Peyer's patch (tissue), 4 donors: ENCODE results near the gene NPS. TPM values are rescaled to one million over a fixed set of nuclear protein-coding genes. Genes with fewer than 3 reads are reported as not detected.

ENCODE experiments used
- DNase-seq, 3 donors: peaks; one replicate each; pipeline ENCODE4 v3.0.0-alpha.2; 2017 to 2019
- H3K27ac ChIP-seq, 4 donors: fragments of 200-600 bp; sonication (generic); one replicate each; pipeline ENCODE4 v1.5.1; 2016 to 2019
- H3K27me3 ChIP-seq, 2 donors: fragments of 200-600 bp; sonication (generic); one replicate each; pipeline ENCODE4 v1.5.1; 2019
- H3K36me3 ChIP-seq, 3 donors: fragments of 200-600 bp; sonication (generic); one replicate each; pipeline ENCODE4 v1.5.1; 2016 to 2019
- H3K4me1 ChIP-seq, 4 donors: fragments of 200-600 bp; sonication (generic); one replicate each; pipeline ENCODE4 v1.5.1; 2016 to 2019
- H3K4me3 ChIP-seq, 4 donors: fragments of 200-600 bp; sonication (generic); 1 replicate in 3 of 4; 2 replicates in 1 of 4; pipeline ENCODE4 v1.5.1; 2016 to 2019; ENCODE audit warnings: mild to moderate bottlenecking in 1 of 4
- H3K9me3 ChIP-seq, 4 donors: fragments of 200-600 bp; sonication (generic); one replicate each; pipeline ENCODE4 v1.5.1; 2016 to 2019; ENCODE audit warnings: mild to moderate bottlenecking in 1 of 4
- POLR2A ChIP-seq, 2 donors: fragments of 450-650 bp; IDR thresholded peaks; one replicate each; pipeline ENCODE4 v1.5.1; 2017; ENCODE audit warnings: antibody characterized with exemption in 2 of 2, mild to moderate bottlenecking in 2 of 2, moderate library complexity in 2 of 2
- total RNA-seq, 4 donors: library from RNA; depleted of rRNA; stranded (reverse); fragments of >200 nt; gene quantifications; one replicate each; pipeline ENCODE4 v1.1.0, GENCODE V29; 2016
- TF ChIP-seq, protein P1 (sequence below), 6 experiments: fragments of 450-650 bp in 4 of 6; fragments of 200-600 bp in 2 of 6; sonication (generic) in 1 of 6; IDR thresholded peaks; one replicate each; pipeline ENCODE4 v1.5.1; 2017 to 2019; ENCODE audit warnings: antibody characterized with exemption in 6 of 6, mild to moderate bottlenecking in 3 of 6, moderate library complexity in 1 of 6

The NPS gene
- total RNA-seq: not detected

GRCh38 chr10:127549009-127549408 lies at the start of gene NPS:
Gene NPS, plus strand, starts transcription at chr10:127549309. Its CDS starts 60 bp downstream, at chr10:127549369.
- Histone ChIP-seq H3K4me1 (no peaks in the 10 kb centered on the region), H3K27ac (no peak within 1 kb of the TSS), H3K9me3 (no peaks in the 10 kb centered on the region), H3K4me3 (no peak within 1 kb of the TSS), H3K36me3 (no peaks in the 10 kb centered on the region), H3K27me3 (no peaks in the 10 kb centered on the region)
- DNase-seq: no peak
- TF ChIP-seq, protein P1, sequence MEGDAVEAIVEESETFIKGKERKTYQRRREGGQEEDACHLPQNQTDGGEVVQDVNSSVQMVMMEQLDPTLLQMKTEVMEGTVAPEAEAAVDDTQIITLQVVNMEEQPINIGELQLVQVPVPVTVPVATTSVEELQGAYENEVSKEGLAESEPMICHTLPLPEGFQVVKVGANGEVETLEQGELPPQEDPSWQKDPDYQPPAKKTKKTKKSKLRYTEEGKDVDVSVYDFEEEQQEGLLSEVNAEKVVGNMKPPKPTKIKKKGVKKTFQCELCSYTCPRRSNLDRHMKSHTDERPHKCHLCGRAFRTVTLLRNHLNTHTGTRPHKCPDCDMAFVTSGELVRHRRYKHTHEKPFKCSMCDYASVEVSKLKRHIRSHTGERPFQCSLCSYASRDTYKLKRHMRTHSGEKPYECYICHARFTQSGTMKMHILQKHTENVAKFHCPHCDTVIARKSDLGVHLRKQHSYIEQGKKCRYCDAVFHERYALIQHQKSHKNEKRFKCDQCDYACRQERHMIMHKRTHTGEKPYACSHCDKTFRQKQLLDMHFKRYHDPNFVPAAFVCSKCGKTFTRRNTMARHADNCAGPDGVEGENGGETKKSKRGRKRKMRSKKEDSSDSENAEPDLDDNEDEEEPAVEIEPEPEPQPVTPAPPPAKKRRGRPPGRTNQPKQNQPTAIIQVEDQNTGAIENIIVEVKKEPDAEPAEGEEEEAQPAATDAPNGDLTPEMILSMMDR (IDR thresholded peaks at IDR 0.05): no peak
- TF ChIP-seq POLR2A (IDR thresholded peaks at IDR 0.05): no peak

GRCh38 chr10:127500127-127500526 lies 49.0 kb upstream of the NPS start:
- Histone ChIP-seq H3K4me1 (no peaks in the 10 kb centered on the region), H3K4me3 (no peak overlapping the region), H3K27ac (no peak overlapping the region)

DNA sequence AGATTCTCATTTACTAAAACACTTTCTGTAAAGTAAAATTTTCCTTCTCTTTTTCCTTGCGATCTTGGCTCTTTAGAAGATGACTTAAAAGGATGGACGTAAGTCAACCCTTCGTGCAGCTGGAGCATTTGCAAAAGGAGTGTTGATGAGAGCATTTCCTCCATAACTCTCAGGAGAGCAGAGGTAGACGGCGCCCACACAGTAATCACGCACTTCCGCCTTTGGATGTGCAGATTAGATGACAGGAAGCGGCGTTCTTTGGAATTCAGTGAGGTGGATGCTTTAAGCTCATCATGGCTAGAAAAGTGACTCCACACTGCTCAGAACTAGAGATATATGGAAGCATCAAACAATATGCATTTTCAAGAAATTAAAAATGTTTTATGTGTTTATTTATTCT lies 43.0 kb upstream of the NPS start:
- Histone ChIP-seq H3K27me3 (no peaks in the 10 kb centered on the region), H3K36me3 (no peaks in the 10 kb centered on the region), H3K4me1 (no peaks in the 10 kb centered on the region), H3K4me3 (no peak overlapping the region), H3K27ac (no peak overlapping the region), H3K9me3 (no peaks in the 10 kb centered on the region)
- no peak for DNase-seq
- no peak for TF ChIP-seq POLR2A (IDR thresholded peaks at IDR 0.05)
- TF ChIP-seq, protein P1 (IDR thresholded peaks at IDR 0.05): no peak

More at GRCh38 chr10:127500127-127500526, 49.0 kb upstream of the NPS start:
- Histone ChIP-seq H3K27me3 (no peaks in the 10 kb centered on the region), H3K36me3 (no peaks in the 10 kb centered on the region), H3K9me3 (no peaks in the 10 kb centered on the region)
- no peak for TF ChIP-seq POLR2A (IDR thresholded peaks at IDR 0.05)
- TF ChIP-seq, protein P1 (IDR thresholded peaks at IDR 0.05): no peak
- DNase-seq: no peak

GRCh38 chr10:127522298-127522697 lies 26.8 kb upstream of the NPS start:
- TF ChIP-seq, protein P1 (IDR thresholded peaks at IDR 0.05): no peak
- TF ChIP-seq POLR2A (IDR thresholded peaks at IDR 0.05): no peak
- Histone ChIP-seq H3K27ac (no peak overlapping the region), H3K9me3 (no peaks in the 10 kb centered on the region), H3K27me3 (no peaks in the 10 kb centered on the region), H3K4me1 (no peaks in the 10 kb centered on the region), H3K4me3 (no peak overlapping the region), H3K36me3 (no peaks in the 10 kb centered on the region)
- DNase-seq: no peak

DNA sequence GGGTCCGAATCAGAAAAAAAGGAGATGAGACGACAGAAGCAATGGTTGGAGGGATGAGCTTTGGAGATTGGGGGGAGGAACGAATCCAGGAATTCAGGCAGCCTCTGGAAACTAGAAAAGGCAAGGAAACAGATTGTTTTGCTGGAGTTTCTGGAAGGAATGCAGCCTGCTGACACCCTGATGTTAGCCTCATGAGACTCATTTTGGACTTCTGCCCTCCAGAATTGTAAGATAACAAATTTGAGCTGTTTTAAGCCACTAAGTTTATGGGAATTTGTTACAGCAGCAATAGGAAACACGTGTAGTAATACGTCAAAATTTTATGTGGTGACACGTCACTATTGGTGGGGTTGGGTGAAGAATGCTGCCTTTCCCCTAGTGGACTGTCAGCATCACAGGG lies 25.6 kb upstream of the NPS start:
- Histone ChIP-seq H3K9me3 (no peaks in the 10 kb centered on the region), H3K27ac (no peak overlapping the region), H3K4me3 (no peak overlapping the region), H3K27me3 (no peaks in the 10 kb centered on the region), H3K36me3 (no peaks in the 10 kb centered on the region), H3K4me1 (no peaks in the 10 kb centered on the region)
- TF ChIP-seq POLR2A (IDR thresholded peaks at IDR 0.05): no peak
- TF ChIP-seq, protein P1 (IDR thresholded peaks at IDR 0.05): no peak
- no peak for DNase-seq

DNA sequence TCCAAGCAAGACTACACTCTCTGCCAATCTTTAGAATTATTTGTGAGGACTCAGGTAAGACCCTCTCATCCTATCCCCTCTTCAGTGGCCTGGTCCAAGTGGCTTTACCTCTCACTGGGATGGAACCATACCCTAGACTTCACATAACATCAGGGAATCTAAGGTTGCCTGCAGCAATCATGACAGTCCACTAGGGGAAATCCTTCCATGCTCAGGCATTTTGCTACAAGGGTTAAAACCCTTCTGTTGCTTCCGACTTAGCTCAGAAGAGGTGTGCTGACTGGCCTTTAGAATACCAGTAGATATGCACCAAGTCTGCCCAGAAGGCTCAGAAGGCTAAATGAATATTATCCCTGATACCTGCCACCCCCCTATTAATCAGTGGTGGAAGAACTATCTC lies 24.9 kb upstream of the NPS start:
- no peak for DNase-seq
- Histone ChIP-seq H3K36me3 (no peaks in the 10 kb centered on the region), H3K27me3 (no peaks in the 10 kb centered on the region), H3K4me3 (no peak overlapping the region), H3K27ac (no peak overlapping the region), H3K9me3 (no peaks in the 10 kb centered on the region), H3K4me1 (no peaks in the 10 kb centered on the region)
- TF ChIP-seq, protein P1 (IDR thresholded peaks at IDR 0.05): no peak
- TF ChIP-seq POLR2A (IDR thresholded peaks at IDR 0.05): no peak
